Fibroblast of the conjunctiva (primary cell): ENCODE results near the gene PLD5.
"Not testable (repeated sequence)": the region's sequence is repeated elsewhere in the genome, so short reads cannot be mapped to it uniquely, and the experiment has no call there.

Source experiments
- DNase-seq: peaks from one replicate; pipeline ENCODE4 v3.0.0-alpha.2; 2010; ENCODE audit warnings: low read depth

Gene PLD5

GRCh38 chr1:242162140-242162539 is 362.4 kb downstream of the PLD5 start:
- no peak for DNase-seq

- DNase-seq: no peak
Measured at GRCh38 chr1:242147096-242147976, 377.2 kb downstream of the PLD5 start.

- no peak for DNase-seq
Measured at GRCh38 chr1:242146652-242147051, 377.8 kb downstream of the PLD5 start.

- no peak for DNase-seq
Measured at GRCh38 chr1:242140836-242141235, 383.7 kb downstream of the PLD5 start.

- DNase-seq: no peak
Measured at GRCh38 chr1:242139986-242140385, 384.5 kb downstream of the PLD5 start.

- DNase-seq: no peak
Measured at GRCh38 chr1:242139442-242139841, 385.1 kb downstream of the PLD5 start.

- no peak for DNase-seq
Measured at GRCh38 chr1:242133796-242134195, 390.7 kb downstream of the PLD5 start.

- no peak for DNase-seq
Measured at GRCh38 chr1:242133351-242133750, 391.1 kb downstream of the PLD5 start.

- no peak for DNase-seq
Measured at GRCh38 chr1:242132121-242132817, 392.2 kb downstream of the PLD5 start.

- DNase-seq: peak; percentile 0
Measured at GRCh38 chr1:242128951-242129502, 395.5 kb downstream of the PLD5 start.

GRCh38 chr1:242120432-242120831 is 404.1 kb downstream of the PLD5 start:
- no peak for DNase-seq

- DNase-seq: no peak
Measured at GRCh38 chr1:242100921-242101320, 423.6 kb downstream of the PLD5 start.

GRCh38 chr1:242097283-242097682 is 427.2 kb downstream of the PLD5 start:
- not testable (repeated sequence) for DNase-seq

- no peak for DNase-seq
Measured at GRCh38 chr1:242093116-242093515, 431.4 kb downstream of the PLD5 start.

- DNase-seq: no peak
Measured at GRCh38 chr1:242089911-242090310, 434.6 kb downstream of the PLD5 start.

GRCh38 chr1:242088875-242089274 is 435.6 kb downstream of the PLD5 start:
- no peak for DNase-seq

- DNase-seq: no peak
Measured at GRCh38 chr1:242086706-242087105, 437.8 kb downstream of the PLD5 start.

GRCh38 chr1:242086093-242086492 is 438.4 kb downstream of the PLD5 start:
- DNase-seq: no peak

- no peak for DNase-seq
Measured at GRCh38 chr1:242083742-242084141, 440.8 kb downstream of the PLD5 start.

GRCh38 chr1:242081446-242081845 is 443.1 kb downstream of the PLD5 start:
- no peak for DNase-seq

- no peak for DNase-seq
Measured at GRCh38 chr1:242065813-242066212, 458.7 kb downstream of the PLD5 start.

- no peak for DNase-seq
Measured at GRCh38 chr1:242062271-242062670, 462.2 kb downstream of the PLD5 start.

- no peak for DNase-seq
Measured at GRCh38 chr1:242059976-242060375, 464.5 kb downstream of the PLD5 start.
